Esophagus muscularis mucosa (tissue), 4 donors: ENCODE measurements around the gene POLRMT.

ENCODE experiments used
- EP300 ChIP-seq: sonication (generic); formaldehyde crosslinking; IDR thresholded peaks from one replicate; pipeline ENCODE4 v1.6.1; 2017; ENCODE audit warnings: antibody characterized with exemption
- POLR2A ChIP-seq: fragments of 450-650 bp; IDR thresholded peaks from one replicate; pipeline ENCODE4 v1.6.1; 2017; ENCODE audit warnings: antibody characterized with exemption, moderate library complexity, mild to moderate bottlenecking, low read depth
- POLR2AphosphoS5 ChIP-seq, 2 donors: sonication (generic); formaldehyde crosslinking; IDR thresholded peaks; one replicate each; pipeline ENCODE4 v1.6.1; 2017; ENCODE audit warnings: antibody characterized with exemption in 2 of 2
- TF ChIP-seq, protein P1 (sequence below), 3 experiments: fragments of 200-600 bp in 2 of 3; fragments of 450-650 bp in 1 of 3; sonication (generic) in 2 of 3; IDR thresholded peaks; one replicate each; pipeline ENCODE4 v1.5.1; 2017 to 2019; ENCODE audit warnings: antibody characterized with exemption in 3 of 3, mild to moderate bottlenecking in 2 of 3, moderate library complexity in 1 of 3

DNA sequence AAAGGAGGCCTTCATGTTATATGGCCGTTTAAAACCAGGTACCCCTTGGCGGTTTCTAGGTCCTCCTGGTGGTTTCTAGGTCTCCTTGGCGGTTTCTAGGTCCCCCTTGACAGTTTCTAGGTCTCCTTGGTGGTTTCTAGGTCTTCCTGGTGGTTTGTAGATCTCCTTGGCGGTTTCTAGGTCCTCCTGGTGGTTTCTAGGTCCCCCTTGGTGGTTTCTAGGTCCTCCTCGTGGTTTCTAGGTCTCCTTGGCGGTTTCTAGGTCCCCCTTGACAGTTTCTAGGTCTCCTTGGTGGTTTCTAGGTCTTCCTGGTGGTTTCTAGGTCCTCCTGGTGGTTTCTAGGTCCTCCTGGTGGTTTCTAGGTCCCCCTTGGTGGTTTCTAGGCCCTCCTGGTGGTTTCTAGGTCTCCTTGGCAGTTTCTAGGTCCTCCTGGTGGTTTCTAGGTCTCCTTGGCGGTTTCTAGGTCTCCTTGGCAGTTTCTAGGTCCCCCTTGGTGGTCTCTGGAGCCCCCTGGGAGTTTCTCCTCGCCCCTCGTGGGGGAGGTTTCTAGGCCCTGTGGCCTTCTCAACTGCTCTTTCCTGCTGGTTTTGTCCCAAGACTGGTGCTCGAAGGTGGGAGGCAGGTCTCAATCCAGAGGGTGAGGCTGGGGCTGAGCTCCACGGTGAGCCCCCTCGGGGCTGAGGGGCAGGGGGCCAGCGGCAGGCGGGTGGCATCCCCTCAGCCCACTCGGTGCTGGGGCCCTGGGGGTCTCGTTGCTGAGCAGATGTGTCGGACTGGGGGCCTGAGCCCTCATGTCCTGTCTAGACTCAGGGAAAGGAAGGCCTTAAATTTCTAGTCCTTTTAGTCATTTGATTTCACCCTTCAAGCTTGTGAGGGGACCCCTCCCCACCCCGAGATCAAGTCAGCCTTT lies 35.7 kb downstream of the POLRMT start:
- no peak for TF ChIP-seq POLR2A
- TF ChIP-seq, protein P1, sequence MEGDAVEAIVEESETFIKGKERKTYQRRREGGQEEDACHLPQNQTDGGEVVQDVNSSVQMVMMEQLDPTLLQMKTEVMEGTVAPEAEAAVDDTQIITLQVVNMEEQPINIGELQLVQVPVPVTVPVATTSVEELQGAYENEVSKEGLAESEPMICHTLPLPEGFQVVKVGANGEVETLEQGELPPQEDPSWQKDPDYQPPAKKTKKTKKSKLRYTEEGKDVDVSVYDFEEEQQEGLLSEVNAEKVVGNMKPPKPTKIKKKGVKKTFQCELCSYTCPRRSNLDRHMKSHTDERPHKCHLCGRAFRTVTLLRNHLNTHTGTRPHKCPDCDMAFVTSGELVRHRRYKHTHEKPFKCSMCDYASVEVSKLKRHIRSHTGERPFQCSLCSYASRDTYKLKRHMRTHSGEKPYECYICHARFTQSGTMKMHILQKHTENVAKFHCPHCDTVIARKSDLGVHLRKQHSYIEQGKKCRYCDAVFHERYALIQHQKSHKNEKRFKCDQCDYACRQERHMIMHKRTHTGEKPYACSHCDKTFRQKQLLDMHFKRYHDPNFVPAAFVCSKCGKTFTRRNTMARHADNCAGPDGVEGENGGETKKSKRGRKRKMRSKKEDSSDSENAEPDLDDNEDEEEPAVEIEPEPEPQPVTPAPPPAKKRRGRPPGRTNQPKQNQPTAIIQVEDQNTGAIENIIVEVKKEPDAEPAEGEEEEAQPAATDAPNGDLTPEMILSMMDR (IDR thresholded peaks at IDR 0.05), result no peak
- TF ChIP-seq EP300, result no peak
- no peak for TF ChIP-seq POLR2AphosphoS5 (IDR thresholded peaks at IDR 0.05)
